Articular chondrocyte of knee joint (primary cell): ENCODE measurements around the gene TTC9. TPM values are rescaled to one million over a fixed set of nuclear protein-coding genes. Genes with fewer than 3 reads are reported as not detected.

ENCODE experiments used
- small RNA-seq: library from RNA; depleted of rRNA; stranded (forward); fragments of <200 nt; gene quantifications from one replicate; pipeline ENCODE3, GENCODE V24; 2012
- total RNA-seq: library from RNA; depleted of rRNA; stranded (reverse); fragments of >200 nt; gene quantifications from 2 replicates; pipeline ENCODE4 v1.2.3, GENCODE V29; 2012

TTC9 gene
- total RNA-seq, result 2.6 and 3.5 TPM in 2 replicates

GRCh38 chr14:70641548-70642302, at the start of gene TTC9:
Gene TTC9 (plus strand): TSS chr14:70641916. CDS start chr14:70642130, 214 bp downstream.

GRCh38 chr14:70600382-70601157, 41.1 kb upstream of the TTC9 start, which contains the start of gene MED6:
Gene MED6 (minus strand): TSS chr14:70600655. CDS start chr14:70600637, 18 bp downstream.

Small RNA genes within 50 kb of the gene (small RNA-seq; reads per million reads assigned to genes)
- not detected for gene RN7SL77P

Other genes starting within 250 kb of the TTC9 start
- 21.9 and 22.5 TPM in 2 replicates for gene SYNJ2BP, start 224.8 kb upstream of the TTC9 start, total RNA-seq
- gene ADAM21, start 189.7 kb upstream of the TTC9 start, total RNA-seq, result 0.32 and 0.52 TPM in 2 replicates
- gene ADAM20, start 106.9 kb upstream of the TTC9 start, total RNA-seq, result 2.9 and 3.8 TPM in 2 replicates
- 46.5 and 54.0 TPM in 2 replicates for gene MED6, start 41.3 kb upstream of the TTC9 start, total RNA-seq
- gene MAP3K9, start 167.6 kb downstream of the TTC9 start, total RNA-seq, result 0.32 and 0.39 TPM in 2 replicates